Activated naive CD4-positive, alpha-beta T cell treated with anti-CD3 and anti-CD28 coated beads for 36 hours (primary cell): ENCODE results near the gene GPR4. TPM values are rescaled to one million over a fixed set of nuclear protein-coding genes. Genes with fewer than 3 reads are reported as not detected.

Source experiments
- CTCF ChIA-PET: fragments of 350-600 bp; sonication (Branson Sonifier 250); formaldehyde crosslinking; loops from one replicate; lab custom pipeline; 2021; ENCODE audit warnings: antibody characterized with exemption; lab: Charles Lee
- DNase-seq: peaks from one replicate; pipeline ENCODE4 v3.0.0-alpha.2; 2020
- H3K27ac Mint-ChIP-seq: one replicate; pipeline ENCODE4 v1.8.0; 2021; ENCODE audit warnings: mild to moderate bottlenecking, mixed read lengths
- H3K27me3 Mint-ChIP-seq: one replicate; pipeline ENCODE4 v1.8.0; 2021; ENCODE audit warnings: low read depth, mixed read lengths
- H3K36me3 Mint-ChIP-seq: one replicate; pipeline ENCODE4 v1.8.0; 2021; ENCODE audit warnings: low read depth, mixed read lengths
- H3K4me1 Mint-ChIP-seq: one replicate; pipeline ENCODE4 v1.8.0; 2021; ENCODE audit warnings: low read depth, mixed read lengths
- H3K4me3 Mint-ChIP-seq: one replicate; pipeline ENCODE4 v1.8.0; 2021; ENCODE audit warnings: mild to moderate bottlenecking, moderate library complexity, mixed read lengths
- H3K9me3 Mint-ChIP-seq: one replicate; pipeline ENCODE4 v1.8.0; 2021; ENCODE audit warnings: mixed read lengths
- intact Hi-C: fragments of 100-400 bp; cut with micrococcal nuclease; formaldehyde crosslinking; loops from one replicate; pipeline ENCODE4 v1.15.1; 2023
- total RNA-seq, 2 experiments: library from RNA; stranded (reverse); gene quantifications; one replicate each; pipeline ENCODE4 v1.2.3, GENCODE V29; 2021

The GPR4 gene
- not detected for total RNA-seq

DNA sequence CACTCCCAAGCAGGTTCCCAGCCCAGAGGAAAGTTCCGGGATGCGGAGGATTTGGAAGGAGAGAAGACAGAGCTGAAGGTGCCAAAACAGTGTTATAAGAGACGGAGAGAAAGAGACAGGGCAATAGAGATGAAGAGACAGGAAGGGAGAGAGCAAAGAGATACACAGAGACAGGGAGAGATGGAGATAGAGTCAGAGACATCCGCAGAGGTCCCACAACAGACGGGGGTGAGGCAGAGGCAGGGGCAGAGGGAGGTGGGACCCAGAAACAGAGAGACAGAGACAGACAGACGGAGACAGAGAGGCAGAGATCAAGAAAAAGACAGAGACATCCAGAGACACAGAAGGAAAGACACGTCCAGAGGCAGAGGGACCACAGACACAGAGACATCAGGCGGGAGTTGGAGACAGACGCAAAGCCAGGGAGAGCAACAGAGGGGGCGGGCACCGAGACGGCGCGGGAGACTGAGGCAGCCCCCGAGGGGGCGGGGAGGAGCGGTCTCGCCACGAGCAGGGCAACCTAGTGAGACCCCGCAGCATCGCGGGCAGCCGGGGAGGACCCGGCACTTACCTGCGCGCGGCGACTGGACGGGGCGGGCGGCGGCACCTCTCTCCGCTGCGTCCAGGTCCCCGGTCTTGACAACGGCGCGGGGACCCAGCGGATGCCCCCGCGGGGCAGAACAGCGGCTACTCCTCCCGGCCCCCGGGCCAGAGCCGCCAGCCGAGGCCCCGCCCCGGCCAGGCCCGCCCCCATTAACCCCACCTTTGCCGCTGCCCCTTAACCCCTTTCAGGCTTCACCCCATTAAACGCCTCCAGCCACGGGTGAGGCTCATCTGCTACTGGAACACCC is at the start of gene GPR4:
Gene GPR4 (minus strand): TSS at position 689 of the 851 bp plus-strand sequence. CDS start 10,346 bp downstream, outside the sequence.
- peaks cover 34% of the 10 kb centered on the region for H3K4me1 Mint-ChIP-seq
- no peaks in the 10 kb centered on the region for H3K9me3 Mint-ChIP-seq
- H3K27ac Mint-ChIP-seq = no peak within 1 kb of the TSS
- DNase-seq = no peak
- no peaks in the 10 kb centered on the region for H3K36me3 Mint-ChIP-seq
- peaks cover 60% of the 10 kb centered on the region for H3K27me3 Mint-ChIP-seq
- CTCF ChIA-PET = no interaction called here
- H3K4me3 Mint-ChIP-seq = no peak within 1 kb of the TSS
- intact Hi-C loops = no loop called here

DNA sequence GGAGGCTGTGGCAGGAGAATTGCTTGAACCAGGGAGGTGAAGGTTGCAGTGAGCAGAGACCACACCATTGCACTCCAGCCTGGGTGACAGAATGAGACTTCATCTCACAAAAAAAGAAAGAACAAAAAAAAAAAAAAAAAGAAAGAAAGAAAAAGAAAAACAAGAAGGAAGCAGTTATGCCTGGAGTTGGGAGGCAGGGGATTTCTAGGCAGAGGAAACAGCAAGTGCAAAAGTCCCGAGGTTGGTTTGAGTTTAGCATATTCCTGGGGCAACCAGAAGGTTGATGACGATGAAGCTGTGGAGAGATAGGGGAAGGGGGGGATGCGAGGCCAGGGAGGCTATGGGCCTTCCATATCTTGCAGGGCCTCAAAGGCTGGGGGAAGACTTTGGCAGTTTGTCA is 48.7 kb upstream of the GPR4 start:
- DNase-seq = no peak
- Mint-ChIP-seq H3K27ac (no peak overlapping the region), H3K4me3 (no peak overlapping the region), H3K27me3 (no peaks in the 10 kb centered on the region), H3K36me3 (no peaks in the 10 kb centered on the region), H3K4me1 (peaks cover 8% of the 10 kb centered on the region), H3K9me3 (no peaks in the 10 kb centered on the region)
- CTCF ChIA-PET = no interaction called here
- intact Hi-C loops = no loop called here

DNA sequence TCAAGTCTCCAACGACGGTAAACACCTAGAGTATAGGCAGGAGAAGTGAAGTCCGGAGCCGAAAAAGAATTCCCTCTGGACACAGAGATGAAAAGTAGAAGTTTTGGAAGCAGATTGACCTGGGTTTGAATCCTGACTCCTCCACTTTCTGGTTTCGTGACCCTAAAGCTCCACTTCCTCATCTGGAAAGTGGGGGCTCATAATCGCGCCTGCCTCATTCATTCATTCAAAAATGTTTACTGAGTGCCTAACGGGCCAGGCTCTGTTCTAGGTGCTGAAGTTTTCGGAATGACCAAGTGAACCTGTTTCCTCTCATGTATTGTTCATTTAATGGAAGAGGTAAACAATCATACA is 44.3 kb upstream of the GPR4 start:
- Mint-ChIP-seq H3K27ac (peak overlapping the region; percentile 63), H3K4me3 (peak overlapping the region; percentile 78), H3K27me3 (peaks cover 3% of the 10 kb centered on the region), H3K36me3 (peaks cover under 1% of the 10 kb centered on the region), H3K9me3 (no peaks in the 10 kb centered on the region), H3K4me1 (peaks cover 26% of the 10 kb centered on the region)
- DNase-seq = no peak
- CTCF ChIA-PET = interaction anchor here (1.0 to 2.9 kb wide), 3 partner anchors 88 to 151 kb away, joined by 3 to 8 read pairs (median 5); partner anchors contain the start of gene SIX5
- intact Hi-C loops = loop anchor here (10.0 kb wide), 1 partner anchor 202 kb away; no protein-coding TSS in a partner anchor

DNA sequence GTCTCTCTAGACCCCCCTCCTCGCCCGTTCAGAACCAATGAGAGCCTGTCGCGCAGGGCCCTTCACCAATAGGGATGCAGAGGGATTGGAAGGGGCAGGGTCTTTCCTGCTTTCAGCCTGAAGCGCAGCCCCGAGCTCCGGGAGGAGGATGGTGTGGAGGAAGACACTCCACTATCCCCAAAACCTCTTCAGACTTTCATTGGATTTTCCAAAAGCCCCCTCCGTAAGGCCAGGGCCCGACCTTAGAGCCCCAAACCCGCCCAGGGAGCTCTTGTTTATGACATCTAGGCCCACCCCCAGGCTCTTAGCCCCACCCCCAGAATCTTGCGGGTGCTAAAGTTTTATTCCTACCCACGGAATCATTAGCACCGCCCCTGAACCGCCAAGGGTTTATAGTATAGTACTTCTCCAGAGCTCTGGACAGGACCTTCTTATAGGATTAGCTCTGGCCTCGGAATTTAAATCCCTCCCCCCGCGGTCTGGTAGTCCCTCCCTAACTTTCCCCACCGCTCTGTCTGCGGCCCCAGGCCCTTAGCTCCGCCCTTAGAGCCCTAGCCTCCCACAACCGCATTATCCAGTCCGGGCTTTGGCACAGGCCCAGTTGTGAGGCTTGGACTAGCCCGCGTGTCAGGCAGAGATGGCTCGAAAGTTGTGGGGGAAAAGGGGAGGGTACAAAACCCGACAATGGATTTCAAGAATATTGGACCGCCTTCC is 43.8 kb upstream of the GPR4 start:
- H3K36me3 Mint-ChIP-seq = peaks cover 5% of the 10 kb centered on the region
- CTCF ChIA-PET = interaction anchor here (1.0 to 2.9 kb wide), 3 partner anchors 87 to 151 kb away, joined by 3 to 8 read pairs (median 5); partner anchors contain the start of gene SIX5
- peaks cover 31% of the 10 kb centered on the region for H3K4me1 Mint-ChIP-seq
- peak overlapping the region; percentile 78 for H3K4me3 Mint-ChIP-seq
- peaks cover 3% of the 10 kb centered on the region for H3K27me3 Mint-ChIP-seq
- peak overlapping the region; percentile 63 for H3K27ac Mint-ChIP-seq
- H3K9me3 Mint-ChIP-seq = no peaks in the 10 kb centered on the region
- intact Hi-C loops = loop anchor here (10.0 kb wide), 1 partner anchor 201 kb away; no protein-coding TSS in a partner anchor
- DNase-seq = peak; percentile 88

DNA sequence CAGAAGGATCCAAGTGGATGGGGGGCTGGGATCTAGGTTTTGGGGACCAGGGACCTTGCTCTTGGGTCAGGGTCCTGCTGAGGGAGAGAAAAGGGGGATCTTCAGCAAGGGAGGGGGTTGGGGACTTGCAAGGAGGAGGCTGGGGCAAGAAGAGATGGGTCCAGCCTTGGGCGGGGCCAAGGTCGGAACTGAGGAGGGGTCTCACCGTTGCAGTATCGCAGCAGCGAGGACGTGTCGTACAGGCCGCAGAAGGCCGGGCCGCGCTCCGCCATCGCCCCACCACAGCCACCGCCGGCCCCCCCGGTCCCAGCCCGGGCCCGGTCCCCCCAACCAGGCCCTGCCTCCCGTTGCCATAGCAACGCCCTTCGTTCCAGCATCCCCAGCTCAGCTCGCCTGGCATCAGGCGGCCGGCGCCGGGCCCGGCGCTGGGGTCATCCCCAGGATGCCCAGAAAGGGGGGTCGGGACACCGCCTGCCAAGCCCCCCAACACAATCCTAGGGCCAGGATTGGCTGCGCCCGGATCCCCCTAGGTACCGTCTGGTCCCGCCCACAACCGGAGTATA is 43.1 kb upstream of the GPR4 start:
- Mint-ChIP-seq H3K27me3 (peaks cover 3% of the 10 kb centered on the region), H3K36me3 (peaks cover 7% of the 10 kb centered on the region), H3K4me1 (peaks cover 34% of the 10 kb centered on the region), H3K4me3 (peak overlapping the region; percentile 78), H3K27ac (no peak overlapping the region), H3K9me3 (no peaks in the 10 kb centered on the region)
- intact Hi-C loops = loop anchor here (10.0 kb wide), 1 partner anchor 200 kb away; no protein-coding TSS in a partner anchor
- DNase-seq = peak; percentile 37
- CTCF ChIA-PET = interaction anchor here (1.0 to 2.9 kb wide), 2 partner anchors 87 to 150 kb away, joined by 3 to 8 read pairs; no protein-coding TSS in a partner anchor

DNA sequence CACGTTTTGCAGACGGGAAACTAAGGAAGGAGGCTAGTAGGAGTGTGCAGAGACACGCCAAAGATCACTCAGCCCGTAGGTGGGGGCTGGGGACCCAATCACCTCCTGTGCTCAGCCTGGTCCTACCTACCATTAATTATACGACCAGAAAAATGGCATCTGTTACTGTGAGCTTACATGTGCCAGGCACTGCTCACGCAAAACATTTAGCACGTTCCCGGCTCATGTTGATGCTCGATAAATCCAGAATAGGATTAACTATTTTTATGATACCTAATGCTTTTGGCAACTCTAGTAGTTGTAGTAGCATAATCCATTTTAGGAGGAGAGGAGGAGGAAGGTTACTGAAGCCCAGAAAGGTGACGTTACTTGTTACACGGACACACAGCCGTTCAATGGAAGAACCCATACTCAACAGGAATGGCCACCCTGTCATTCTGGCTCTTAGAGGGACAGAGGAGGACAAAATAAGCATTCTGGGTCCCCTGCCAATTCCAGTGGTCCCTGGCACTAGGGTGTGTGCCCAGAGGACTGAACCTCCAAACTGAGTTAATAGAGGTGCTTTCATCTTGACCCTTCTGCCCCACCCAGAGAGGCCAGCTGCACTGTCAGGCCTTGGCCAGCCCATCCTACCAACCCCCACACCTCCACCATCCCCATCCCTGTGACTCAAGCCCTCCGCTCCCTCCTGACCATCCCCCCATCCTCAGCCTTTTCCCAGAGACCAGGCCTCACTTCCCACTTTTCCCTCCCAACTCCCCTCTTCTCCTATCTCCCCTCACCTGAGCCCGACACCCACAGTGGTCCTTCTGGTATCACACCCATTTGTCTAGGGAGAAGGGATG is 42.1 kb upstream of the GPR4 start:
- no peak for DNase-seq
- intact Hi-C loops = loop anchor here (1.0 to 10.0 kb wide), 7 partner anchors 30 to 199 kb away; partner anchors contain the start of genes RTN2 and VASP
- CTCF ChIA-PET = interaction anchor here (0.6 to 2.9 kb wide), 9 partner anchors 10 to 205 kb away, joined by 3 to 10 read pairs (median 5); no protein-coding TSS in a partner anchor
- Mint-ChIP-seq H3K9me3 (no peaks in the 10 kb centered on the region), H3K4me3 (peak overlapping the region; percentile 65), H3K36me3 (peaks cover 10% of the 10 kb centered on the region), H3K4me1 (peaks cover 37% of the 10 kb centered on the region), H3K27ac (peak overlapping the region; percentile 99), H3K27me3 (peaks cover 3% of the 10 kb centered on the region)

DNA sequence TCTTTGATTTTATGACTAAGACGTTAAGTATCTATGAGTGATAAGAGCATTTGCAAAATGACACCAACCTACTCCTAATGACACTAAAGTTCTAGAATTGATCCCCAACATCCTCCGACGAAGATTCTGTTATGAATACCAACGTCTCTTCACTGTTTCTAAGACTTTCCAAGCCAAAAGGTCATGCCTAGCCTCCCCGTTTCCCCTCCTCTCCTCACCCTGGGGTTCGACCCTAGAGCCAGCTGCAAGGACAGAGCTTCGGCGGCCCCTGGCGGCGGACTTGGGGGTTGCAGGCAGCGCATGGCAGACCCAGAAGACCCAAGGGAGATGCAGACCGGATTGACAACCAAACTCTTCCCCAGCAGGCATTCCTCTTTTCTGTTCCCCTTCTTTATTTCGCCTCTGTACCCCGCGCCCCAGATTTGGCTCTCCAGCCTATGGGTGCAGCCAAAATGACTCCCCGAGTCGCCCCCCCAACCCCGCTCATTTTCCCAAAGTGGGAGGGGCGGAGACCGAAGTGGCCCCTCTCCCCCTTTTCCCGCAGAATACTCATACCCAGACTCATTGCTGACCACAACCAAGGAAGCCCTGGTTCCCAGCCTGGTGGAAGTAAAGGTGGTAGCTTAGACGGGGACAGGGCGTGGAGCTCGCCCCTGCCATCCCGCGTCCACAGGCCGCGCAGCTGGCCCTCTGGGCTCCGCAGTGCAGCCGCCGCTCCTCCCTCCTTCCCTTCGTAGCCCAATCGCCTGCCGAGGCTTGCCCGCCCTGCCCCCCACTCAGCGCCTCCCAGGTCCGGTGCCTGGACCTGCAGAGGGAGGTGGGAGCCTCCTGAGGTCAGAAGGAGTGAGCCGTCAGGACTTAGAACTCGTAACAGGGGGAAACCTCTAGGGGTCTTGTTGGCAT is 41.3 kb upstream of the GPR4 start:
- Mint-ChIP-seq H3K36me3 (peaks cover 16% of the 10 kb centered on the region), H3K9me3 (no peaks in the 10 kb centered on the region), H3K27me3 (peaks cover 3% of the 10 kb centered on the region), H3K4me1 (peaks cover 46% of the 10 kb centered on the region), H3K27ac (peak overlapping the region; percentile 99), H3K4me3 (peak overlapping the region; percentile 65)
- peak; percentile 98 for DNase-seq
- intact Hi-C loops = loop anchor here (1.0 to 10.0 kb wide), 7 partner anchors 29 to 198 kb away; partner anchors contain the start of genes RTN2 and VASP
- CTCF ChIA-PET = interaction anchor here (0.5 to 2.9 kb wide), 18 partner anchors 9 to 726 kb away, joined by 3 to 38 read pairs (median 4); no protein-coding TSS in a partner anchor

DNA sequence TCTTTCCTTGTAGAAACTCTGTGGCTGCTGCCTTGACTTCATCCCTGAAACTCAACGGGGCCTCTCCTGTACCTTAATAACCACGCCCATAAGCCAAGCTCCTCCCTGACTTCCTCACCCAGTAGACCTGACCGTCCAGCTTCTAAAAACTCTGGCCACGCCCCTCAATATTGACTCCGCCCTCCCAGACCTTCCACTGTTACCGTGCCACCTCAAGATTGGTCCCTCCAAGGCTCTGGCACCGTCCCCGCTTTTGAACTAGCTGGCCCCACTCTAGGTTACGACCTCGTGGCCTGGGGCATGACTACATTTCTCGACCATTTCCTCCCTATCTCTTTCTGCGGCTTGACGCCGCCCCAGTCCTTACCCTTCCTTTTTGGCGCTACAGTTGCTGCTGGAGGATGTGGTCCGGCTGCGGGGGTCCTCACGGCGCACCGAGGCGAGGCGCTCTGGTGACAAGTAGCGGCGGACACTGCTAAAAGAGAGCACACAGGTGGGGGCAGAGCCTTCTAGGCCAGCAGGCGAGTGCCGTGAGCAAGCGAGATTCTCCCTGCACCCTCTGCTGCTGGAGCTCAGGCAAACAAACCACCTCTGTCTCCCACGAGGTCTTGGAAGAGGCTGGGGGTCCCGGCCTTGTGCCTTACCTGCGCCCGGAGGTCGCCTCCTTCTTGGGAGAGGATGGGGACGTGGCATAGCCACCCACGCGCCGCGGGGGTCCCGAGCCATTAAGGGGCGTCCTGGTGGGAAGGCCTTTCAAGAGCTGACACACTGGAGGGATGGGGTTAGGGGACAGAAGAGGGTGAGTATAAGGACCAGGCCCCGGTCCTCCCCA is 39.5 kb upstream of the GPR4 start:
- Mint-ChIP-seq H3K4me3 (peak overlapping the region; percentile 99), H3K27ac (peak overlapping the region; percentile 99), H3K36me3 (peaks cover 23% of the 10 kb centered on the region), H3K4me1 (peaks cover 46% of the 10 kb centered on the region), H3K27me3 (peaks cover 3% of the 10 kb centered on the region), H3K9me3 (no peaks in the 10 kb centered on the region)
- intact Hi-C loops = loop anchor here (1.0 to 10.0 kb wide), 8 partner anchors 11 to 197 kb away; partner anchors contain the start of genes OPA3, QPCTL and RTN2
- CTCF ChIA-PET = interaction anchor here (0.5 to 2.5 kb wide), 23 partner anchors 10 to 222 kb away, joined by 3 to 38 read pairs (median 6); partner anchors contain the start of genes QPCTL, SNRPD2 and SYMPK
- peak; percentile 96 for DNase-seq

DNA sequence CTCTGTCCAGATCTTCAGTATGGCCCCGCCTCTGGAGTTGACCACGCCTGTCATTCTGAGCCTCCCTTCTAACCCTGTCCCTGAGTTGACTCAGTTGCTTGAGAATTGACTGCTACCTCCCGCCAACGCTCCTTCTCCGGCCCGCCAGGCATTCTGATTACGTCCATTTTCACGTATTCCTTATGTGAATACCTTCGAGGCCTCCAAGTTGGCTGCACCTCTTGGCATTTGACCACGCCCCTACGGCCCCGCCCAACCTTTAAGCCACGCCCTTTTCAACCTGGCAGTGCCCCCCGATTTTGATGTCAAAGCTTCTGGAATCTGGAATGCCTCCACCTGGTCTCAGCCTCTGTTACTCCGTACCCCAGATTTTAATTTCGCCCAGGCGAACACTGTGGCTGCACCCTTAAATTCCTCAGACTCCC is 38.8 kb upstream of the GPR4 start:
- CTCF ChIA-PET = interaction anchor here (1.0 to 2.5 kb wide), 9 partner anchors 9 to 125 kb away, joined by 3 to 38 read pairs (median 7); partner anchors contain the start of genes QPCTL and SNRPD2
- Mint-ChIP-seq H3K4me1 (peaks cover 42% of the 10 kb centered on the region), H3K9me3 (no peaks in the 10 kb centered on the region), H3K4me3 (peak overlapping the region; percentile 99), H3K36me3 (peaks cover 28% of the 10 kb centered on the region), H3K27me3 (peaks cover 3% of the 10 kb centered on the region), H3K27ac (peak overlapping the region; percentile 99)
- peak; percentile 72 for DNase-seq
- intact Hi-C loops = loop anchor here (10.0 kb wide), 1 partner anchor 196 kb away; no protein-coding TSS in a partner anchor
